Measurements from ENCODE around the gene KRTAP10-6.

Gene KRTAP10-6

DNA sequence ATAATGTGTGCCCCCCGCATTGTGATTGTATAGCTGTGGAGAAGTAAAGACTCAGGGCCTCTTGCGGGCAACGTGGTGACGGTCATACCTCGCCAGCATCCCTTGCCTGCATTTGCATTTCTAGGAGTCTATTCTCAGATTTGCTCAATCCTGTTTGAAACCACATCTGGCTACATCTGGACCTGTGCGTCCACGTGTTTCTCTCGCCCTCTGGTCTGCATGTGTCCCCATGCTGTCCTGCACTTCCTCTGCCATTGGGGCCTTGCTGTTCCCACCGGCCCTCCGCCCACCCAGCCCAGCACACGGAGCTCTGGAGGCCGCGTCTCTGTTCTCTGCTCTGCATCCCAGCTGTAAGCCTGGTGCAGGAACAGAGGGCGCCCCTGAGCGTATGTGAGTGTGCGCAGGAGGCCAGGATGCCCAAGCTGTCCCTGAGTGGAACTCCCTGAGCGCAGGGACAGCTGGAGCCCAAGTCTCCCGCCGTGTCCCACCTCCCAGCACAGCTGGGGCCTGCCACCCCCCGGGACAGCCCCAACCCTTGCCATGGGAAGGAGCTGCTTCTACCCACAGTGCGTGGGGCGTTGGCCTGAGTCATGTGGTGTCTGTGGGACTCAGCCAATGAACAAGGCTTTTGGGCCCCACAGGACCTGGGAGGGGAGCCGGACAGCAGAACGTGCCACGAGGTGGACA, 42.6 kb downstream of the KRTAP10-6 start:
- H3K4me3 ChIP-seq (replicated peaks; ENCODE audit: low read depth, low read length), result no peak overlapping the region
- TF ChIP-seq, protein P1, sequence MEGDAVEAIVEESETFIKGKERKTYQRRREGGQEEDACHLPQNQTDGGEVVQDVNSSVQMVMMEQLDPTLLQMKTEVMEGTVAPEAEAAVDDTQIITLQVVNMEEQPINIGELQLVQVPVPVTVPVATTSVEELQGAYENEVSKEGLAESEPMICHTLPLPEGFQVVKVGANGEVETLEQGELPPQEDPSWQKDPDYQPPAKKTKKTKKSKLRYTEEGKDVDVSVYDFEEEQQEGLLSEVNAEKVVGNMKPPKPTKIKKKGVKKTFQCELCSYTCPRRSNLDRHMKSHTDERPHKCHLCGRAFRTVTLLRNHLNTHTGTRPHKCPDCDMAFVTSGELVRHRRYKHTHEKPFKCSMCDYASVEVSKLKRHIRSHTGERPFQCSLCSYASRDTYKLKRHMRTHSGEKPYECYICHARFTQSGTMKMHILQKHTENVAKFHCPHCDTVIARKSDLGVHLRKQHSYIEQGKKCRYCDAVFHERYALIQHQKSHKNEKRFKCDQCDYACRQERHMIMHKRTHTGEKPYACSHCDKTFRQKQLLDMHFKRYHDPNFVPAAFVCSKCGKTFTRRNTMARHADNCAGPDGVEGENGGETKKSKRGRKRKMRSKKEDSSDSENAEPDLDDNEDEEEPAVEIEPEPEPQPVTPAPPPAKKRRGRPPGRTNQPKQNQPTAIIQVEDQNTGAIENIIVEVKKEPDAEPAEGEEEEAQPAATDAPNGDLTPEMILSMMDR (IDR thresholded peaks at IDR 0.05; ENCODE audit: low read depth, low read length, missing control alignments), result no peak
- DNase-seq (ENCODE audit: extremely low read depth, low read depth), result no peak

DNA sequence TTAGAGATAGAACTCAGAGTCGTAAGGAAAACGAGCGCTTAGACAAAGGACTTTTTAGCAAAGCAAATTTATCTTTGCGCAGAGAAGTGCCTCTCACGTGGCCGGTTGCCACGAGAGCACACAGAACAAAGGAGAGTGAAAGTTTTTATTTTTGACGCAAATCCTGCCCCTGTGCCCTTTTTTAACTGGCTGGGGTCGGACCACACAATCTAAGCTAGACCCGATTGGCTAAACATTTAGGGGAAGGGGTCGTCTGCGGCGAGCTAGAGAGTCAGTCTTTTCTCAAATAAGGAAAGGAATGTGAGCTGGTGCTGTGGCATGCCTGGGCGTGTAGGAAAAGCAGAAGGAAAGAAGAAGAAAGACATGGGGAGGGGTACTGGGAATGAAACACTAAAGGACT, 43.4 kb downstream of the KRTAP10-6 start:
- H3K4me3 ChIP-seq (replicated peaks; ENCODE audit: low read depth, low read length), result no peak overlapping the region
- DNase-seq (ENCODE audit: extremely low read depth, low read depth), result no peak
- TF ChIP-seq, protein P1 (IDR thresholded peaks at IDR 0.05; ENCODE audit: low read depth, low read length, missing control alignments), result no peak

DNA sequence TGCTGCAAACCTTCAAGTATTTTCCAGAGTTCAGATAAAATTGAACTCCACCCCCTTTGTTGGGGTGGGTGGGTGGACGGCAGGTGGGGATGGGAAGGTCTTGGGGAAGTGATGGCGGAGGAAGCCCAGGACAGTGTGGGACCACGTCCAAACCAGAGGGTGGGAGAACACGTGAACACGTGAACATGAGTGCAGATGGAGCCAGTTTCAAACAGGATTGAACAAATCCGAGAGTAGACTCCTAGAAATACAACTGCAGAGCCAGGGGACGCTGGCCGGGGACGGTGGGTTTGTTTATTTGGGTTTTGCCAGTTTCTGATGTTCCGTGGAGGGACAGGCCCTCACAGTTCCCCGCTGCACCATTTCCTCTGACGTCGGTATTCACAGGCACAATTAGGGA, 43.9 kb downstream of the KRTAP10-6 start:
- TF ChIP-seq, protein P1 (IDR thresholded peaks at IDR 0.05; ENCODE audit: low read depth, low read length, missing control alignments), result no peak
- no peak for DNase-seq (ENCODE audit: extremely low read depth, low read depth)
- no peak overlapping the region for H3K4me3 ChIP-seq (replicated peaks; ENCODE audit: low read depth, low read length)

DNA sequence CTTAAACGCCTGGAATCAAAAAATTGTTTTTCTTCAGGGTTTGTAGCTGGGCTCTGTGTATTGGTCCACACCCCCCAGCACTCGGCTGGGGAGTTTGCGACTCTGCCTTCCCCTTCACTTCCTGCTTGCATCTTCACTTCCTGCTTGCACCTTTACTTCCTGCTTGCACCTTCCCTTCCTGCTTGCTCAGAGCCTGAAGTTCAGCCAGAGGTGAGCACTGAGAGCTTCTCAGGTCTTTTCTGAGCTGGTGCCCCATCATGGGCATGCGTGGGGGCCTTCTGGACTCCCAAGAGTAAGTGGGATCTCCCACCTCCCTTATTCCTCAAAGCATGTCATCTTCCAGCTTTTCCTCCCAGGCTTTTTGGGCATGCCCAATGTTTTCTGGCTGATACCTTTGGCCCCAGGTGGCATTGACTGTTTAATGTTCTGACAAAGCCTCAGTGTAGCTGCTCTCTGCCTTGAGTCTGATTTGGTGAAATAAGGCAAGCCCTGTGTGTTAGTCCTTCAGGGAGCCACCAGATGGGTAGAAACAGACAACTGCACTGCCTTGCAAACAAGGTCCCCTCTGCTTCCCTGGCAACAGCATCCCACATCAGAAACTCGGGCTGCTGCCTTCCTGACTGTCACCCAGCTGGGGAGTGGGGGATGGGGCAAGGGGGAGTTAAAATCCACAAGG, 44.5 kb downstream of the KRTAP10-6 start:
- TF ChIP-seq, protein P1 (IDR thresholded peaks at IDR 0.05; ENCODE audit: low read depth, low read length, missing control alignments), result no peak
- no peak for DNase-seq (ENCODE audit: extremely low read depth, low read depth)
- H3K4me3 ChIP-seq (replicated peaks; ENCODE audit: low read depth, low read length), result no peak overlapping the region

DNA sequence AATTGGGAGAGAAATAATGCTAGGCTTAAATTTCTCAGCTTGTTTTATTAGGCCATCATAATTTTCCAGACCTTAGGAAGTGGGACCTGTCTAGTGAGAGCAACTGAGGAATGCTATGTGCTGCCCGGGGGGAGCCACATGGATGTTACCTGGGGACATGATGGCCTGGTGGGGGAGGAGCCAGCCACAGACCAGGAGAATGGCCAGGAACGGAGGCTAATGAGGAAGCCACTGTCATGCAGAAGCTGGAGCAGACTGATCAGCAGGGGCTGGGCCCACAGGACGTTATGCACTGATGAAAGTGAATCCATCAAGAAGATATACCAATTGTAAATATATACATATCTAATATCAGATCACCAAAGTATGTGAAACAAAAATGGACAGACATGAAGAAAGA, 47.7 kb downstream of the KRTAP10-6 start:
- no peak overlapping the region for H3K4me3 ChIP-seq (replicated peaks; ENCODE audit: low read depth, low read length)
- DNase-seq (ENCODE audit: extremely low read depth, low read depth), result no peak
- TF ChIP-seq, protein P1 (IDR thresholded peaks at IDR 0.05; ENCODE audit: low read depth, low read length, missing control alignments), result no peak

DNA sequence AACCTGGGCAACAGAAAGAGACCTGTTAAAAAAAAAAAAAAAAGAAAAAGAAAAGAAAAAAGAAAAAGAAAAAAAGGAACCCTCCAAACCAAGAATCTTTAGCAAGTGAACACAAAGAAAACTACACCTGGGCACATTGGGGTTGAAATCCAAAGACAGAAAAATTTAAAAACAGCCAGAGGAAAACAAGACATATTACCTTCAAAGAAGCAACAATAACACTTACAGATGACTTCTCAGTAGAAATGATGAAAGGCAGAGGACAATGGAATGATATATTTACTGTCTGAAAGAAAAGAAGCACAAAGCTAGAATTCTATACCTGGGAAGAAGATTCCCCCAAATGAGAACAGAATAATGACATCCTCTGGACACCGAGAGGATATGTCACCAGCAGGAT, 49.6 kb downstream of the KRTAP10-6 start:
- no peak overlapping the region for H3K4me3 ChIP-seq (replicated peaks; ENCODE audit: low read depth, low read length)
- DNase-seq (ENCODE audit: extremely low read depth, low read depth), result no peak
- TF ChIP-seq, protein P1 (IDR thresholded peaks at IDR 0.05; ENCODE audit: low read depth, low read length, missing control alignments), result no peak

Measured in HFF-Myc (cell line).